B cell (primary cell): ENCODE data around the gene ANGPTL2.

ENCODE experiments used
- CTCF ChIP-seq: fragments of 200-600 bp; IDR thresholded peaks from one replicate; pipeline ENCODE4 v1.8.0; 2022; ENCODE audit warnings: antibody characterized with exemption, mild to moderate bottlenecking
- EZH2 ChIP-seq: IDR thresholded peaks from 2 replicates; pipeline ENCODE4 v1.6.1; 2012; ENCODE audit warnings: borderline replicate concordance, low read depth, mild to moderate bottlenecking, moderate library complexity, low read length; ENCODE audit not compliant: insufficient read depth, poor library complexity, severe bottlenecking

GRCh38 chr9:127097683-127098082, 24.8 kb downstream of the ANGPTL2 start:
- TF ChIP-seq CTCF (no peak), EZH2 (no peak)
